Gastroesophageal sphincter (tissue), 3 donors: ENCODE results near the gene SLC1A2.

ENCODE experiments used
- CTCF ChIP-seq, 4 experiments: fragments of 200-600 bp in 2 of 4; fragments of 450-650 bp in 2 of 4; sonication (generic) in 1 of 4; IDR thresholded peaks; one replicate each; pipeline ENCODE4 v1.5.1; 2017 to 2019; ENCODE audit warnings: antibody characterized with exemption in 4 of 4, mild to moderate bottlenecking in 2 of 4, moderate library complexity in 2 of 4
- POLR2A ChIP-seq, 2 donors: fragments of 450-650 bp; IDR thresholded peaks; one replicate each; pipeline ENCODE4 v1.6.1; 2017; ENCODE audit warnings: antibody characterized with exemption in 2 of 2, mild to moderate bottlenecking in 2 of 2, moderate library complexity in 1 of 2
- POLR2AphosphoS5 ChIP-seq: sonication (generic); formaldehyde crosslinking; IDR thresholded peaks from one replicate; pipeline ENCODE4 v1.6.1; 2017; ENCODE audit warnings: antibody characterized with exemption

GRCh38 chr11:35259529-35259928 lies 159.8 kb downstream of the SLC1A2 start:
- no peak for TF ChIP-seq POLR2A (IDR thresholded peaks at IDR 0.05)
- no peak for TF ChIP-seq POLR2AphosphoS5
- TF ChIP-seq CTCF (IDR thresholded peaks at IDR 0.05), result no peak
